HG02623 (cell line): ENCODE measurements around the gene CPLANE1.
A peak's percentile ranks its signal among the peaks of the same experiment; 100 is the strongest.
"Not testable (repeated sequence)": the region's sequence is repeated elsewhere in the genome, so short reads cannot be mapped to it uniquely, and the experiment has no call there.

Source experiments
- ATAC-seq: cut with Tn5 transposase; IDR thresholded peaks from one replicate; pipeline ENCODE4 v1.9.1; 2021; ENCODE audit warnings: moderate library complexity; ENCODE audit not compliant: unreplicated experiment

Gene CPLANE1

GRCh38 chr5:37121465-37121864, 127.7 kb downstream of the CPLANE1 start:
- ATAC-seq: no peak

DNA sequence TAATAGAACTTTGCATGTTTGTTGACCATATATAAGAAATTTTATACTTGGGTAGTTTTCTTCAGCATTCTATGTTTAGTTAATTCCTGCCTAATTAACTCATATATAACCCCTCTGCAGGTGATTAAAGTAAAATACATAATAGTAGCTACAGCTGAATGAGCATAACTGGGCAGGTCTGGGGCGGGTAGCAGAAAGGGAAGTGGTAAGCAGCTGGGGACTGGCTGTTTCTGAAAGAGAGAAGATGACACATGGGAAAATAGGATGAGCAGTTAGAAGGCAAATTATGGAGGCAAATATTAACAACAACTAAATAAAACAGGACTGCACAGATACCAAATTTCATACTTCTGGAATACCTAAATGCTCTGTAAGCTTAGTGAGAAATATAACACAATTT, 128.1 kb downstream of the CPLANE1 start:
- no peak for ATAC-seq

- no peak for ATAC-seq
These were observed 128.9 kb downstream of the CPLANE1 start for GRCh38 chr5:37120270-37120669.

DNA sequence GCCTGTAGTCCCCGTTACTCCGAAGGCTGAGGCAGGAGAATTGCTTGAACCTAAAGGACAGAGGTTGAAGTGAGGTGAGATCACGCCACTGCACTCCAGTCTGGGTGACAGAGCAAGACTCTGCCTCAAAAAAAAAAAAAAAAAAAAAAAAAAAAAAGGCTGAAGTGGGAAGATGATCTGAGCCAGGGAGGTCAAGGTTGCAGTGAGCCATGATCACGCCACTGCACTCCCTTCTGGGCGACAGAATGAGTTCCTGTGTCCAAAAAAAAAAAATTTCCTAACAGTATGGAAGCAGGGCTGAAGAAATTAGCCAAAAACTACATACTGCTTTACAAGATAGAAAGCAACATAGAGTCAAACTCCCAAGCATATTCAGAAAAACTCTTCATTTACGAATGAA, 132.8 kb downstream of the CPLANE1 start:
- ATAC-seq: no peak

GRCh38 chr5:37112383-37112991, 136.7 kb downstream of the CPLANE1 start:
- no peak for ATAC-seq

DNA sequence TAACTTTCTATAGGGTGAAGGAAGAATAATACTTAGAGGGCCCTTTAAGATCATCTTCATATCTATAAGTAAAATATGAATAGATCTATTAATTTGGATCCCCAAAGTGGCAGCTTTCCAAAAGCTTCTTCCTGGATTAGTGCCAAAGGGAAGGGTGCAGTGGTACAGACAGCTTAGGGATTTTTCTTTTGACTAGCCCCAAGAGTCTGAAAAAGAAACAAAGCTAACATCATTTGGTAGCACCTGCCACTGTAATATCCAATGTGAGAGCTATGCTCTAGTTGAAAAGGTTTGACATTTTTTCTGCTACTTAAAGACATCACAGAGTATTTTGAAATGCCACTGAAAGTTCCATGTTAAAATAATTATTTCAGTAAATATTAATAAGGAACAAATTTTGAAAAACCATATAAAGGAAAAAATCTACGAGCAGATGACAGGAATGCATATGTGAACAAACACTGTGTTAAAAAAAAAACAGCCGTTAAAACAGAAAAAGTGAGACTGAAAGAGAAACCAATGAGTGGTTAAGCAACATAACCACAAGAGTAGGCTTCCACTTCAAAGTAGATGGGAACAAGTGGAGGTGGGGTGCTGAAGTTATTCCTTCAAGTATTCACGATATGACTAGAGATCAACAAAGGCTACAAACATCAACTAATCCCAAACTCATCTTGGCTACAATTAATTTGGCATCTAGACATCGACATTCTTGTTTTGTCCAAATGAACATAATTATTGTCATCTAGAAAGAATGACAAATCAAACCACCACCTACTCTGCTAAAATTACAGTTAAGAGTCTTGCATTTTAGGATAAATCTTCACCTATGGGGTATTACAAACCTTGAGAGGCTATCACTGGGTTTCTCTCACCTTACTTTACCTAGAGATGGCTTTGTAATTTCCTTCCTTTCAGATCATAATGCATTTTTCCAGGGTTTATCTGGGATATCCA, 137.5 kb downstream of the CPLANE1 start:
- ATAC-seq: peak; percentile 84

- ATAC-seq: no peak
These were observed 139.0 kb downstream of the CPLANE1 start for GRCh38 chr5:37110135-37110534.

GRCh38 chr5:37109338-37109737, 139.8 kb downstream of the CPLANE1 start:
- ATAC-seq: no peak

GRCh38 chr5:37103302-37103701, 145.9 kb downstream of the CPLANE1 start:
- no peak for ATAC-seq

DNA sequence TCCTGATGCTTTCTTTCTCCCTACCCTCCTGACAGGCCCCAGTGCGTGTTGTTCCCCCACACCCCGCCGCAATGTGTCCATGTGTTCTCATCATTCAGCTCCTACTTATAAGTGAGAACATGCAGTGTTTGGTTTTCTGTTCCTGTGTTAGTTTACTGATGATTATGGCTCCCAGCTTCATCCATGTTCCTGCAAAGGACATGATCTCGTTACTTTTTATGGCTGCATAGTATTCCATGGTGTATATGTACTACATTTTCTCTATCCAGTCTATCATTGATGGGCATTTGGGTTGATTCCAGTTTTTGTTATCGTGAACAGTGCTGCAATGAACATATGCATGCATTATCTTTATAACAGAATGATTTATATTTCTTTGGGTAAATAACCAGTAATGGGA, 149.9 kb downstream of the CPLANE1 start:
- not testable (repeated sequence) for ATAC-seq

GRCh38 chr5:37093795-37094194, 155.4 kb downstream of the CPLANE1 start:
- ATAC-seq: not testable (repeated sequence)

DNA sequence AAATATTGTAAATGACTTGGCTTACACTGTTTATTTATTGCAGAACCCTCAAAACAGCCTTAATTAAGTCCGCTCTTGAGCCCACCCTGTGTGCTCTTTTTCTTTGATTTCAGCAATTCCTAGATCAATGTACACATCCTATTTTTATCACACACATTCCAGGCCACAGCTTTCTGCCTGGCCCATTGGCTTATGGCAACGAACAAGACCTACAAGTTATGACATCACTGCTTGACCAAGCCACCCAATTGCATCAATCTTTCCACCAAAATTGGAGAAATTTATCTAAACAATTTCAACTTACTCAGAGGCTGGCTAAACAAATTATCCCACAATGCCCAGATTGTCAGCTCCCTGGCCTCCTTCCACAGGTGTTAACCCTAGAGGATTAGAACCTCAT, 158.4 kb downstream of the CPLANE1 start:
- no peak for ATAC-seq

DNA sequence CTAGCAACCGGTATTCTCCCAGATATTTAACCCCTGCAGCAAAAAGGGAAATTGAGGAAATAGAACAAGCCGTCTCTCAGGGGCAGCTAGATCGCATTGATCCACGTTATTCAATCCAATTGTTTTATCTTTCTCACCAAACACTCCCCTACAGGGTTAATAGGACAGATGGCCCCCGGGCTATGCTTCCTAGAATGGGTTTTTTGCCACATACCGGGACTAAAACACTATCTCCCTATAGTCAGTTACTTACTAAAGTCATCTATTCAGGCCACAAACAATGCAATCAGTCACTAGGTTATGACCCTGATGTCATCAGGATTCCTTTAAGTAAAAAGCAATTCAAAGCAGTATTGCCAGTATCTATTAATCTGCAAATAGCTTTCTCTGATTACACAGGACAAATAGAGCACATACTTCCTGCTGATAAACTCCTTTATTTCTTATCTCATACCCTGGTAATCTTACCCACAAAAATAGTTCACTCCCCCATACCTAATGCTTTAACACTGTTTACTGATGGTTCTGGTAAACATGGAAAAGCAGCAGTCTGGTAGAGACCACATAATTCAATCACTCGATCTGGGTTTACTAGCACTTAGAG, 159.0 kb downstream of the CPLANE1 start:
- no peak for ATAC-seq

DNA sequence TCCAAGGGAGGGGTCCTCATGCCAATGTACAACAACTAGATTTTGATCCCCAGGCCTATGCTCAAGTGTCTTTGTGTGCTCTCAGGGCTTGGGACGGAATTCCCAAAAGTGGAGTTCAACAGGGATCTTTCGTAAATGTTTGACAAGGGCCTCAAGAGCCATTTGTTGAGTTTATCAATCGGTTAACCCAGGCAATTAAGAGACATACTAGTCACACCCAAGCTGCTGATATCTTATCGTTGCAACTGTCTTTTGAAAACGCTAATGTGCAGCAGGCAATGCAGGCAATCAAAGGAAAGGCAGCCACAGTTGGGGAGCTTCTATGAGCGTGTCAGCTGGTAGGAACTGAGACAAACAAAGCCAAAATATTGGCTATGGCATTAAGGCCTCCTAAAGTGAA, 161.2 kb downstream of the CPLANE1 start:
- ATAC-seq: no peak

DNA sequence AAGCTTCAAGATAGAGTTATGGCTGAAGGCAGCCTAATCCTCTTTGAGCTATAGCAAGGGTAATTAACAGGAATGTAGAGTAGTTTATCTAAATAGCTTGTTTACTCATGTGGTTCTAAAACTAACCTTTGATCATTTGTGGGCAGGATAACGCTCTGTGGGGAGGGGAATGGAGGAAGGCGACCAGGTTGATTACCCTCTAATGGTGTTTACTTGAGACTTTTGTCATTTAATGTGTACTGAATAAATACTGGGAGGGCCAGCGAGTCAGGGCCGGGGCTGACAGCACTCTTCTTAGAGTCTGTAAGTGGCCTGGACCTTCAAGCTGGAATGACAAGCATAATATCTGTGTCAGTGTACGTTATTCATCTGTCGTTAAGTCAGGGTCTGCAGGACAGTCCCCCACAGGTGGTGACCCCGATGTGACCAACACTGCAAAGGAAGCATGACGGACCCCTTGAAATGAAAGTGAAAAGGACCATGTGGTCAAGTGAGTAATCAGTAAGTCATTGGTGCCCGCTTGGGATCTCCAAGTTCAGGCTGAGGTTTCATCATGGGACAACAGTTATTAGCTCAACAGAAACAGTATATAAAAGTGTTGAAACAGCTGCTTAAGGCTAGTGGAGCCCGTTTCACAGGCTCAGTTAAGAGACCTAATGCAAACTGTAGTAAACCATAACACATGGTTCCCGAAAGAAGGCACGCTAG, 162.6 kb downstream of the CPLANE1 start:
- no peak for ATAC-seq

GRCh38 chr5:37086026-37086425, 163.2 kb downstream of the CPLANE1 start:
- ATAC-seq: not testable (repeated sequence)

- ATAC-seq: not testable (repeated sequence)
These were observed 166.2 kb downstream of the CPLANE1 start for GRCh38 chr5:37082977-37083376.

GRCh38 chr5:37080697-37081096, 168.5 kb downstream of the CPLANE1 start:
- ATAC-seq: no peak

- ATAC-seq: no peak
These were observed 172.0 kb downstream of the CPLANE1 start for GRCh38 chr5:37077146-37077545.

DNA sequence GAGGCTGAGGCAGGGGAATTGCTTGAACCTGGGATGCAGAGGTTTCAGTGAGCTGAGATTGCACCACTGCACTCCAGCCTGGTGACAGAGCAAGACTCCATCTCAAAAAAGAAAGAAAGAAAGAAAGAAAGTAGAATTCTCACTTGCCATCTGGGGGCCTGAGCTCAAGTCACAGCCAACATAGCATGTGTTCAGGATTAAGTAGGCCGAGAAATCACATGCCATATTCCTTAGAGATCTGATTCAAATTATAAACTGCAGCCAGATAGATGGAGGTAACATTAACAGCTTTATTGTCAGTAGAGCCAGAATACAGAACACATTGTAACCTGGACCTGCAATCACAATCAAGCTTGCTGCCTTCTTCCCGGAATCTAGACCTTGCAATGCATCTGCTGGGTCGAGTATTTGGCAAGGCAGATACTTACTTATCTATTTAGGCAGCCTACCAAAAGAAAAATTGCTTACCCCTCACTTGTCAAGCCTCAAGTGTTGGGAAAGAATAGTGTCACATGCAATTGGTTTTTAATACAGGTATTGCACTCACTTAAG, 173.7 kb downstream of the CPLANE1 start:
- ATAC-seq: no peak
